GM18507 (cell line): ENCODE data around the gene MLLT3.

Experiments used
- DNase-seq: peaks from one replicate; pipeline ENCODE4 v3.0.0; 2011; ENCODE audit warnings: low read depth; ENCODE audit not compliant: insufficient read length; ENCODE audit errors: extremely low spot score
- FAIRE-seq: peaks from 2 replicates; lab custom pipeline; 2011; peaks lifted over from hg19 to GRCh38; lab: Jason Lieb, UNC

MLLT3 gene

GRCh38 chr9:20405616-20406015, 216.7 kb downstream of the MLLT3 start:
- DNase-seq (no peak), FAIRE-seq (no peak)

GRCh38 chr9:20405078-20405477, 217.2 kb downstream of the MLLT3 start:
- DNase-seq, result no peak

GRCh38 chr9:20404192-20404813, 218.0 kb downstream of the MLLT3 start:
- FAIRE-seq, result no peak
- no peak for DNase-seq

More at GRCh38 chr9:20405078-20405477, 217.2 kb downstream of the MLLT3 start:
- no peak for FAIRE-seq

- no peak for FAIRE-seq
- no peak for DNase-seq
These were observed 219.0 kb downstream of the MLLT3 start for GRCh38 chr9:20403346-20403745.

- DNase-seq (no peak), FAIRE-seq (peak; percentile 18)
These were observed 219.9 kb downstream of the MLLT3 start for GRCh38 chr9:20402273-20402875.

- no peak for DNase-seq
- FAIRE-seq, result no peak
These were observed 223.6 kb downstream of the MLLT3 start for GRCh38 chr9:20398536-20399338.

GRCh38 chr9:20397348-20397747, 225.0 kb downstream of the MLLT3 start:
- FAIRE-seq (no peak), DNase-seq (no peak)

GRCh38 chr9:20396509-20396908, 225.8 kb downstream of the MLLT3 start:
- FAIRE-seq (no peak), DNase-seq (no peak)

GRCh38 chr9:20395651-20396050, 226.6 kb downstream of the MLLT3 start:
- no peak for FAIRE-seq
- DNase-seq, result no peak

- FAIRE-seq (no peak), DNase-seq (no peak)
These were observed 227.3 kb downstream of the MLLT3 start for GRCh38 chr9:20394969-20395368.

- FAIRE-seq (no peak), DNase-seq (no peak)
These were observed 231.1 kb downstream of the MLLT3 start for GRCh38 chr9:20391208-20391607.

GRCh38 chr9:20390400-20390799, 231.9 kb downstream of the MLLT3 start:
- DNase-seq, result no peak
- FAIRE-seq, result no peak

GRCh38 chr9:20387062-20387461, 235.2 kb downstream of the MLLT3 start:
- FAIRE-seq (no peak), DNase-seq (no peak)

GRCh38 chr9:20384642-20385041, 237.7 kb downstream of the MLLT3 start:
- DNase-seq (no peak), FAIRE-seq (no peak)

- no peak for DNase-seq
- peak; percentile 59 for FAIRE-seq
These were observed 239.7 kb downstream of the MLLT3 start for GRCh38 chr9:20382460-20383071.

GRCh38 chr9:20380546-20380945, 241.8 kb downstream of the MLLT3 start:
- DNase-seq (no peak), FAIRE-seq (no peak)

- DNase-seq (no peak), FAIRE-seq (peak; percentile 49)
These were observed 242.5 kb downstream of the MLLT3 start for GRCh38 chr9:20379804-20380225.

GRCh38 chr9:20378851-20379250, 243.4 kb downstream of the MLLT3 start:
- peak; percentile 12 for FAIRE-seq
- DNase-seq, result no peak

- DNase-seq (no peak), FAIRE-seq (peak; percentile 46)
These were observed 244.5 kb downstream of the MLLT3 start for GRCh38 chr9:20377790-20378189.

GRCh38 chr9:20376731-20377375, 245.4 kb downstream of the MLLT3 start:
- no peak for DNase-seq
- peak; percentile 73 for FAIRE-seq
